Pancreas (tissue), 10 donors: ENCODE results near the gene PREB. TPM values are rescaled to one million over a fixed set of nuclear protein-coding genes. Genes with fewer than 3 reads are reported as not detected.

ENCODE experiments used
- ATAC-seq, 4 donors: fragments of 200-7000 bp; cut with Tn5 transposase; one replicate each; pipeline versions ENCODE4 v1.8.0 to v1.9.1; 2020; ENCODE audit warnings: mild to moderate bottlenecking in 4 of 4, moderate library complexity in 4 of 4
- DNase-seq, 6 donors: peaks; one replicate each; pipeline ENCODE4 v3.0.0-alpha.2; 2020
- FAIRE-seq: peaks from 2 replicates; lab custom pipeline; 2012; peaks lifted over from hg19 to GRCh38; lab: Jason Lieb, UNC
- H3K27ac ChIP-seq, 4 donors: fragments of 200-600 bp; sonication (generic); 1 replicate in 3 of 4; 2 replicates in 1 of 4; pipeline versions ENCODE4 v1.5.0 to v1.8.0; 2020
- H3K27me3 ChIP-seq, 4 donors: fragments of 200-600 bp; one replicate each; pipeline ENCODE4 v1.8.0; 2021
- H3K36me3 ChIP-seq, 3 donors: fragments of 200-600 bp; sonication (generic) in 1 of 3; one replicate each; pipeline versions ENCODE4 v1.5.0 to v1.8.0; 2020 to 2021
- H3K4me1 ChIP-seq, 3 donors: fragments of 200-600 bp; one replicate each; pipeline ENCODE4 v1.8.0; 2021
- H3K4me3 ChIP-seq, 4 donors: fragments of 200-600 bp; sonication (generic) in 2 of 4; one replicate each; pipeline versions ENCODE4 v1.5.0 to v1.8.0; 2020 to 2021
- H3K9me3 ChIP-seq, 4 donors: fragments of 200-600 bp; one replicate each; pipeline ENCODE4 v1.8.0; 2021
- CTCF ChIP-seq, 4 donors: fragments of 200-600 bp; sonication (generic) in 3 of 4; IDR thresholded peaks; one replicate each; pipeline versions ENCODE4 v1.5.0 to v1.8.0; 2021; ENCODE audit warnings: antibody characterized with exemption in 4 of 4
- WGBS, 2 donors: extraction: QIAGEN DNeasy Blood & Tissue Kit; methylation state at CpG; one replicate each; pipeline ENCODE4 v1.1.7; 2013; 5-methylcytosine and 5-hydroxymethylcytosine counted together
- intact Hi-C, 3 donors: fragments of 100-400 bp; cut with DNase I; formaldehyde crosslinking; loops; one replicate each; pipeline versions ENCODE4 v1.11.1 to v1.14.2; 2022
- polyA plus RNA-seq, 2 donors: library from polyadenylated mRNA; stranded (reverse); fragments of 200-250 nt; gene quantifications; one replicate each; pipeline ENCODE4 v1.2.3, GENCODE V29; 2013
- total RNA-seq, 6 donors: library from RNA; stranded (reverse); fragmentation: NEBNext Ultra II Directional in 4 of 6; extraction: Animal tissue kit (Norgen Biotek cat#: 25700) in 4 of 6; gene quantifications; one replicate each; pipeline versions ENCODE4 v1.2.1 to v1.2.4, GENCODE V29; 2021 to 2023
- donor health status: healthy with polysubstance abuse.
- donor health status: DM: no; HTN: no; CAD: no; lungs with moderate emphysema.
- donor health status: DM: no; HTN: no; CAD: no.
- donor health status: control.
- donor health status: control.
- donor health status: Bipolar disorder and iron deficiency.
- donor health status: DM: yes; HTN: yes; CAD: no.
- donor health status: DM: no; HTN: no; CAD: no.
- donor health status: DM: no; HTN: no; CAD: no.
- donor health status: DM: yes; HTN: yes; CAD: no.

The PREB gene
- total and polyA plus RNA-seq, 8 donors, result 24.6 to 73.6 (median 31.2) TPM

DNA sequence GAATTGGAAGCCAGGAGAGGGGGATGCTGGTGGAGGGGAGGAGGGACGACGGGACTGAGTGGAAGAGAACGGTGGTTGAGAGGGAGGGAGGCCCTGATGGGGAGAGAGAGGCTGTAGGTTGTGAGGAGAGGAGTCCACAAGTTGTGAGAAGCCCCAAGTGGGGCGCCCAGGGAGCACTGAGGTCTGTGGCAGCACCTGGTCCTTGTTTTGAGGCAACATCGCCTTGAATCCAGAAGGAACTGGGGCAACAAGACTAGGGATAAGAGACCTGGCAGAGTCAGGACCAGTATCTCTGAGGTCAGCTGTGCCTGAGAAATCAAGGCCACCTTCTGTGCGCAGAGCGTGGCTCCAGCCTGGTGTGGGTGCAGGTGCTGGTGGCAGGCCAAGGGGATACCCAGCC is 3.7 kb upstream of the PREB start:
- no peak overlapping the region for H3K4me3 ChIP-seq
- H3K27ac ChIP-seq, result no peak overlapping the region
- FAIRE-seq (no peak), DNase-seq (no peak), ATAC-seq (no peak)
- H3K4me1 ChIP-seq, result peaks cover 0 to 6% (median 3%) of the 10 kb centered on the region in 3 donors
- WGBS, 2 donors, result 62 to 65% methylated on average over 7 of the region's 7 CpGs
- intact Hi-C loops, result no loop called here
- TF ChIP-seq CTCF (IDR thresholded peaks at IDR 0.05), result no peak
- no peaks in the 10 kb centered on the region for H3K9me3 ChIP-seq
- no peaks in the 10 kb centered on the region for H3K27me3 ChIP-seq
- no peaks in the 10 kb centered on the region for H3K36me3 ChIP-seq

GRCh38 chr2:27137322-27137935 is 3.0 kb upstream of the PREB start:
- TF ChIP-seq CTCF (IDR thresholded peaks at IDR 0.05), result no peak
- DNase-seq, result no peak
- no peak overlapping the region for H3K4me3 ChIP-seq
- no peak for FAIRE-seq
- no peaks in the 10 kb centered on the region for H3K9me3 ChIP-seq
- intact Hi-C loops, result no loop called here
- no peak overlapping the region for H3K27ac ChIP-seq
- H3K4me1 ChIP-seq, result peaks cover 0 to 6% (median 6%) of the 10 kb centered on the region in 3 donors
- 84 to 91% methylated on average over 19 to 21 of the region's 21 CpGs for WGBS, 2 donors
- no peak for ATAC-seq
- H3K36me3 ChIP-seq, result no peaks in the 10 kb centered on the region
- H3K27me3 ChIP-seq, result no peaks in the 10 kb centered on the region

- Histone ChIP-seq H3K9me3 (no peaks in the 10 kb centered on the region), H3K27ac (no peak overlapping the region), H3K36me3 (peaks cover 0 to 2% (median 0%) of the 10 kb centered on the region in 3 donors), H3K4me1 (peaks cover 0 to 6% (median 6%) of the 10 kb centered on the region in 3 donors), H3K27me3 (no peaks in the 10 kb centered on the region), H3K4me3 (no peak overlapping the region)
- TF ChIP-seq CTCF (IDR thresholded peaks at IDR 0.05), result no peak
- WGBS, 2 donors, result 87 to 89% methylated on average over 7 of the region's 7 CpGs
- intact Hi-C loops, result no loop called here
- FAIRE-seq (no peak), ATAC-seq (no peak), DNase-seq (no peak)
Observed at GRCh38 chr2:27136751-27137150, 2.3 kb upstream of the PREB start.

DNA sequence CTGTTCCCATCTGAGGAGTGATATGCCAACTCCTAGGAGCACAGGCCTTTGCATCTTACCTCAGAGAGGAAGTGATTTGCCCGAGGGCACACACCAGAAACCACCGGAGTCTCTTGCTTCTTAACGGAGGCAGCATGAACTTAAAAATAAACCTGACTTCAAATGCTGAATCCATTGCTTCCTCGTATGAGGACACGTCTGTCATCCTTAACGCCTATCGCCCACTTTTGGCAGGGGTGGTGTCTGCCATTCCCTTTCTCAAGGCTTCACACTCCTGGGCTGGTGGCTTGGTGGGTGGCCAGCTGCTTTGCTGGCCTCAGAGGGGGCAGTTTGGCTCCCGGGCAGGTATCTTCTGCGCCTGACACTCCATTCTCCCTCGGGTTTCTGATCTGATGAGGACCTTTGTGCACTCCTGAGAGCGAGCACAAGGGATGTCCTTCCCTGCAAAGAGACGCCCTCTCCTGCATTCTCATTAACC is 1.1 kb upstream of the PREB start:
- WGBS, 2 donors, result 86 to 91% methylated on average over 12 of the region's 12 CpGs
- Histone ChIP-seq H3K4me1 (peaks cover 0 to 6% (median 6%) of the 10 kb centered on the region in 3 donors), H3K27ac (no peak overlapping the region), H3K27me3 (no peaks in the 10 kb centered on the region), H3K9me3 (no peaks in the 10 kb centered on the region), H3K4me3 (no peak overlapping the region), H3K36me3 (peaks cover 6 to 15% (median 10%) of the 10 kb centered on the region in 3 donors)
- intact Hi-C loops, result no loop called here
- no peak for ATAC-seq
- no peak for FAIRE-seq
- no peak for DNase-seq
- no peak for TF ChIP-seq CTCF (IDR thresholded peaks at IDR 0.05)
